Measurements from ENCODE around the gene SOX30. TPM values are rescaled to one million over a fixed set of nuclear protein-coding genes. Genes with fewer than 3 reads are reported as not detected.

SOX30 gene
- total RNA-seq, 1 donor from 2014 or later, result 0.17 TPM

GRCh38 chr5:157668356-157668755, 16.1 kb upstream of the SOX30 start:
- Mint-ChIP-seq H3K27me3 (ENCODE audit: insufficient read depth, low read depth) (no peaks in the 10 kb centered on the region), H3K27ac (no peak overlapping the region), H3K36me3 (peaks cover 5% of the 10 kb centered on the region), H3K9me3 (peaks cover 14% of the 10 kb centered on the region), H3K4me3 (no peak overlapping the region), H3K4me1 (peaks cover 9% of the 10 kb centered on the region)
- H4K20me1 ChIP-seq (ENCODE audit: low read depth), result no peaks in the 10 kb centered on the region
- no peak overlapping the region for H3K9ac ChIP-seq
- no peak overlapping the region for H3K4me2 ChIP-seq
- no peak overlapping the region for H3K4me3 ChIP-seq
- H2AFZ ChIP-seq (replicated peaks), result no peak overlapping the region
- no peak overlapping the region for H3K27ac ChIP-seq
- H3K9me3 ChIP-seq (ENCODE audit: low read depth), result no peaks in the 10 kb centered on the region
- H3F3A ChIP-seq (ENCODE audit: low read depth), result no peaks in the 10 kb centered on the region
- TF ChIP-seq CTCF (IDR thresholded peaks at IDR 0.05), result no peak
- TF ChIP-seq EZH2phosphoT487 (IDR thresholded peaks at IDR 0.05), result no peak
- no peak for TF ChIP-seq EZH2 (IDR thresholded peaks at IDR 0.05)
- H3K4me1 ChIP-seq, result no peaks in the 10 kb centered on the region
- no peak for DNase-seq (ENCODE audit: low spot score)
- H3K36me3 ChIP-seq, result no peaks in the 10 kb centered on the region
- H3K79me2 ChIP-seq (ENCODE audit: low read depth), result no peaks in the 10 kb centered on the region
- no peaks in the 10 kb centered on the region for H3K27me3 ChIP-seq

GRCh38 chr5:157665467-157666070, 13.3 kb upstream of the SOX30 start:
- no peaks in the 10 kb centered on the region for H3K27me3 Mint-ChIP-seq (ENCODE audit: insufficient read depth, low read depth)
- H3F3A ChIP-seq (ENCODE audit: low read depth), result no peaks in the 10 kb centered on the region
- no peaks in the 10 kb centered on the region for H3K27me3 ChIP-seq
- no peak overlapping the region for H3K9ac ChIP-seq
- peaks cover 9% of the 10 kb centered on the region for H3K9me3 Mint-ChIP-seq
- no peak overlapping the region for H3K27ac Mint-ChIP-seq
- H3K79me2 ChIP-seq (ENCODE audit: low read depth), result no peaks in the 10 kb centered on the region
- DNase-seq (ENCODE audit: low spot score), result no peak
- no peaks in the 10 kb centered on the region for H3K36me3 Mint-ChIP-seq
- H3K9me3 ChIP-seq (ENCODE audit: low read depth), result peaks cover 4% of the 10 kb centered on the region
- H3K27ac ChIP-seq, result no peak overlapping the region
- peaks cover 6% of the 10 kb centered on the region for H3K4me1 Mint-ChIP-seq
- H3K4me3 ChIP-seq, result no peak overlapping the region
- H2AFZ ChIP-seq (replicated peaks), result no peak overlapping the region
- H3K4me3 Mint-ChIP-seq, result no peak overlapping the region
- H3K4me1 ChIP-seq, result no peaks in the 10 kb centered on the region
- TF ChIP-seq EZH2 (IDR thresholded peaks at IDR 0.05), result no peak
- no peak for TF ChIP-seq CTCF (IDR thresholded peaks at IDR 0.05)
- TF ChIP-seq EZH2phosphoT487 (IDR thresholded peaks at IDR 0.05), result no peak
- no peaks in the 10 kb centered on the region for H3K36me3 ChIP-seq
- no peaks in the 10 kb centered on the region for H4K20me1 ChIP-seq (ENCODE audit: low read depth)
- no peak overlapping the region for H3K4me2 ChIP-seq

GRCh38 chr5:157659868-157660660, 7.8 kb upstream of the SOX30 start:
- H3K9me3 ChIP-seq (ENCODE audit: low read depth), result peaks cover 7% of the 10 kb centered on the region
- no peak overlapping the region for H3K4me2 ChIP-seq
- Mint-ChIP-seq H3K4me3 (no peak overlapping the region), H3K4me1 (no peaks in the 10 kb centered on the region), H3K36me3 (peaks cover 3% of the 10 kb centered on the region), H3K9me3 (peaks cover 28% of the 10 kb centered on the region), H3K27me3 (ENCODE audit: insufficient read depth, low read depth) (no peaks in the 10 kb centered on the region), H3K27ac (no peak overlapping the region)
- H3K9ac ChIP-seq, result no peak overlapping the region
- no peaks in the 10 kb centered on the region for H3K4me1 ChIP-seq
- H3K36me3 ChIP-seq, result no peaks in the 10 kb centered on the region
- H3F3A ChIP-seq (ENCODE audit: low read depth), result no peaks in the 10 kb centered on the region
- H4K20me1 ChIP-seq (ENCODE audit: low read depth), result no peaks in the 10 kb centered on the region
- no peak for DNase-seq (ENCODE audit: low spot score)
- TF ChIP-seq EZH2 (IDR thresholded peaks at IDR 0.05) (no peak), CTCF (IDR thresholded peaks at IDR 0.05) (no peak), EZH2phosphoT487 (IDR thresholded peaks at IDR 0.05) (no peak)
- no peak overlapping the region for H2AFZ ChIP-seq (replicated peaks)
- H3K27me3 ChIP-seq, result no peaks in the 10 kb centered on the region
- no peak overlapping the region for H3K4me3 ChIP-seq
- no peak overlapping the region for H3K27ac ChIP-seq
- H3K79me2 ChIP-seq (ENCODE audit: low read depth), result no peaks in the 10 kb centered on the region
